Posterior cingulate gyrus (tissue), 11 donors: ENCODE measurements around the gene CSNK1G2.
A peak's percentile ranks its signal among the peaks of the same experiment; 100 is the strongest.

ENCODE experiments used
- DNase-seq, 10 donors: peaks; one replicate each; pipeline versions ENCODE4 v3.0.0 to v3.0.0-alpha.2; 2020 to 2021; ENCODE audit warnings: mixed read lengths in 3 of 10
- intact Hi-C: fragments of 100-400 bp; cut with DNase I; formaldehyde crosslinking; loops from one replicate; pipeline ENCODE4 v1.15.1; 2023

Gene CSNK1G2

GRCh38 chr19:1941146-1942077 lies at the start of gene CSNK1G2:
TSS of gene CSNK1G2 (plus strand) at chr19:1941172. CDS start at chr19:1969773, 28,601 bp downstream.
- peak in 2 of 10 donors; percentile 72 to 84 for DNase-seq
- intact Hi-C loops = no loop called here

- intact Hi-C loops = no loop called here
- DNase-seq = no peak
Measured at GRCh38 chr19:1893791-1894190, 47.2 kb upstream of the CSNK1G2 start.

GRCh38 chr19:1896508-1896907 lies 44.5 kb upstream of the CSNK1G2 start:
- intact Hi-C loops = no loop called here
- DNase-seq = peak in 1 of 10 donors; percentile 70

- intact Hi-C loops = no loop called here
Measured at GRCh38 chr19:1901940-1902404, 39.0 kb upstream of the CSNK1G2 start.

GRCh38 chr19:1902923-1903322 lies 38.0 kb upstream of the CSNK1G2 start:
- intact Hi-C loops = no loop called here
- DNase-seq = no peak

More at GRCh38 chr19:1901940-1902404, 39.0 kb upstream of the CSNK1G2 start:
- peak in 1 of 10 donors; percentile 36 for DNase-seq

- intact Hi-C loops = loop anchor here (2.0 kb wide), 1 partner anchor 20 kb away; the partner anchor contains the start of gene ABHD17A
- no peak for DNase-seq
Measured at GRCh38 chr19:1904860-1905109, 36.2 kb upstream of the CSNK1G2 start.

- peak; percentile 98 to 100 (median 99) for DNase-seq
- intact Hi-C loops = loop anchor here (2.0 kb wide), 1 partner anchor 20 kb away; the partner anchor contains the start of gene ABHD17A
Measured at GRCh38 chr19:1905110-1905862, 35.7 kb upstream of the CSNK1G2 start, which contains the start of the genes ADAT3 and SCAMP4. TSS of gene ADAT3 (plus strand) at chr19:1905399. CDS start at chr19:1912048, 6,649 bp downstream. TSS of gene SCAMP4 (plus strand) at chr19:1905399. CDS start at chr19:1915020, 9,621 bp downstream.

GRCh38 chr19:1905863-1906375 lies 35.1 kb upstream of the CSNK1G2 start:
- intact Hi-C loops = loop anchor here (2.0 kb wide), 1 partner anchor 21 kb away; the partner anchor contains the start of gene ABHD17A
- peak in 1 of 10 donors; percentile 68 for DNase-seq

- DNase-seq = no peak
- intact Hi-C loops = no loop called here
Measured at GRCh38 chr19:1906985-1907562, 33.9 kb upstream of the CSNK1G2 start.

- DNase-seq = peak in 3 of 10 donors; percentile 35 to 88 (median 48)
- intact Hi-C loops = no loop called here
Measured at GRCh38 chr19:1907563-1908363, 33.2 kb upstream of the CSNK1G2 start.

GRCh38 chr19:1908364-1908678 lies 32.7 kb upstream of the CSNK1G2 start:
- DNase-seq = no peak
- intact Hi-C loops = no loop called here

GRCh38 chr19:1909761-1910080 lies 31.3 kb upstream of the CSNK1G2 start:
- no peak for DNase-seq
- intact Hi-C loops = no loop called here

- intact Hi-C loops = no loop called here
- peak in 1 of 10 donors; percentile 33 for DNase-seq
Measured at GRCh38 chr19:1910177-1910576, 30.8 kb upstream of the CSNK1G2 start.

GRCh38 chr19:1911098-1911497 lies 29.9 kb upstream of the CSNK1G2 start:
- intact Hi-C loops = no loop called here
- no peak for DNase-seq

GRCh38 chr19:1911995-1912394 lies 29.0 kb upstream of the CSNK1G2 start:
- intact Hi-C loops = no loop called here
- no peak for DNase-seq

- intact Hi-C loops = no loop called here
- no peak for DNase-seq
Measured at GRCh38 chr19:1912760-1913505, 28.0 kb upstream of the CSNK1G2 start.

GRCh38 chr19:1913781-1914577 lies 27.0 kb upstream of the CSNK1G2 start:
- intact Hi-C loops = no loop called here
- no peak for DNase-seq

GRCh38 chr19:1914826-1915341 lies 26.1 kb upstream of the CSNK1G2 start:
- peak in 3 of 10 donors; percentile 35 to 90 (median 46) for DNase-seq
- intact Hi-C loops = no loop called here
